ENCODE measurements around the gene GAPVD1.
"Not testable (repeated sequence)": the region's sequence is repeated elsewhere in the genome, so short reads cannot be mapped to it uniquely, and the experiment has no call there.

The GAPVD1 gene

GRCh38 chr9:125246261-125246667 lies 15.4 kb upstream of the GAPVD1 start:
- no peak for DNase-seq

- DNase-seq, result no peak
Measured at GRCh38 chr9:125254231-125254630, 7.4 kb upstream of the GAPVD1 start.

GRCh38 chr9:125255781-125256391 lies 5.7 kb upstream of the GAPVD1 start:
- DNase-seq, result no peak

GRCh38 chr9:125258160-125258785 lies 3.4 kb upstream of the GAPVD1 start:
- DNase-seq, result no peak

GRCh38 chr9:125258832-125259534 lies 2.6 kb upstream of the GAPVD1 start:
- DNase-seq, result no peak

GRCh38 chr9:125260561-125260960 lies 1.1 kb upstream of the GAPVD1 start:
- no peak for DNase-seq

- DNase-seq, result peak; percentile 17
Measured at GRCh38 chr9:125262294-125262991, 817 bp downstream of the GAPVD1 start.

GRCh38 chr9:125264068-125264467 lies 2.4 kb downstream of the GAPVD1 start:
- peak; percentile 40 for DNase-seq

GRCh38 chr9:125268394-125269013 lies 6.9 kb downstream of the GAPVD1 start:
- DNase-seq, result no peak

- no peak for DNase-seq
Measured at GRCh38 chr9:125269014-125269397, 7.4 kb downstream of the GAPVD1 start.

- no peak for DNase-seq
Measured at GRCh38 chr9:125271081-125271480, 9.5 kb downstream of the GAPVD1 start.

- DNase-seq, result no peak
Measured at GRCh38 chr9:125272697-125273096, 11.1 kb downstream of the GAPVD1 start.

- DNase-seq, result no peak
Measured at GRCh38 chr9:125276771-125277170, 15.1 kb downstream of the GAPVD1 start.

- no peak for DNase-seq
Measured at GRCh38 chr9:125277411-125277810, 15.8 kb downstream of the GAPVD1 start.

GRCh38 chr9:125280945-125281344 lies 19.3 kb downstream of the GAPVD1 start:
- no peak for DNase-seq

- no peak for DNase-seq
Measured at GRCh38 chr9:125284855-125285254, 23.2 kb downstream of the GAPVD1 start.

- DNase-seq, result not testable (repeated sequence)
Measured at GRCh38 chr9:125286935-125287433, 25.4 kb downstream of the GAPVD1 start.

GRCh38 chr9:125293134-125293533 lies 31.5 kb downstream of the GAPVD1 start:
- DNase-seq, result no peak

- no peak for DNase-seq
Measured at GRCh38 chr9:125295657-125296056, 34.0 kb downstream of the GAPVD1 start.

GRCh38 chr9:125296843-125297372 lies 35.3 kb downstream of the GAPVD1 start:
- no peak for DNase-seq

- no peak for DNase-seq
Measured at GRCh38 chr9:125297917-125298316, 36.3 kb downstream of the GAPVD1 start.

GRCh38 chr9:125302241-125302640 lies 40.6 kb downstream of the GAPVD1 start:
- no peak for DNase-seq

GRCh38 chr9:125304273-125304672 lies 42.6 kb downstream of the GAPVD1 start:
- DNase-seq, result no peak

Data from CD4-positive, alpha-beta T cell treated with Interleukin-15 for 1 hour (primary cell).